Measurements from ENCODE around the gene COASY. TPM values are rescaled to one million over a fixed set of nuclear protein-coding genes. Genes with fewer than 3 reads are reported as not detected.
A peak's percentile ranks its signal among the peaks of the same experiment; 100 is the strongest.

The COASY gene
- total RNA-seq, 4 donors from 2014 or later: 46.4 to 91.7 (median 57.6) TPM

- in situ Hi-C loops (cut with MboI; ENCODE audit: low pct_ligation_motif_present in 1 of 4, low pct_unique_long_range_greater_than_20kb in 1 of 4, low sequenced_read_pairs in 3 of 4): loop anchor here (10.0 to 25.0 kb wide), 5 partner anchors 88 to 211 kb away; partner anchors contain the start of gene CAVIN1 (in 1 of the 4)
- no peak overlapping the region for H3K4me3 ChIP-seq
- intact Hi-C loops (cut with DNase I; ENCODE audit: low total_unique reads): loop anchor here (10.0 kb wide), 1 partner anchor 98 kb away; the partner anchor contains the start of gene CAVIN1
- TF ChIP-seq EP300 (IDR thresholded peaks at IDR 0.05; ENCODE audit: low read depth): no peak
- no peak for TF ChIP-seq POLR2AphosphoS5 (IDR thresholded peaks at IDR 0.05)
- no peak for TF ChIP-seq CTCF (IDR thresholded peaks at IDR 0.05)
- TF ChIP-seq POLR2A (IDR thresholded peaks at IDR 0.05): no peak
- no peaks in the 10 kb centered on the region for H3K27me3 ChIP-seq
- H3K9me3 ChIP-seq: no peaks in the 10 kb centered on the region
- 92% methylated on average over 8 of the region's 8 CpGs; no CpG with 5 or more reads in 1 of the 2 donors for WGBS, 2 donors (ENCODE audit: low coverage in 1 of 2)
- no peaks in the 10 kb centered on the region for H3K36me3 ChIP-seq
- H3K4me1 ChIP-seq: peaks cover 58 to 69% (median 63%) of the 10 kb centered on the region in 4 donors
- H3K27ac ChIP-seq: peak overlapping the region; percentile 89 to 98 (median 92)
- no peak for DNase-seq
These were observed 39.1 kb upstream of the COASY start for GRCh38 chr17:42522798-42523278.

GRCh38 chr17:42525221-42525620 is 36.7 kb upstream of the COASY start:
- Histone ChIP-seq H3K36me3 (no peaks in the 10 kb centered on the region), H3K4me1 (peaks cover 37 to 57% (median 39%) of the 10 kb centered on the region in 4 donors), H3K27me3 (no peaks in the 10 kb centered on the region), H3K27ac (peak overlapping the region in 3 of 4 donors; percentile 60 to 72 (median 68)), H3K4me3 (no peak overlapping the region), H3K9me3 (no peaks in the 10 kb centered on the region)
- intact Hi-C loops (cut with DNase I; ENCODE audit: low total_unique reads): loop anchor here (5.0 to 10.0 kb wide), 2 partner anchors 100 to 203 kb away; partner anchors contain the start of gene CAVIN1
- 83 to 85% methylated on average over 2 of the region's 2 CpGs for WGBS, 2 donors (ENCODE audit: low coverage in 1 of 2)
- in situ Hi-C loops (cut with MboI; ENCODE audit: low pct_ligation_motif_present in 1 of 4, low pct_unique_long_range_greater_than_20kb in 1 of 4, low sequenced_read_pairs in 3 of 4): loop anchor here in 2 of 4 donors (5.0 to 10.0 kb wide), 3 partner anchors 90 to 203 kb away; no protein-coding TSS in a partner anchor
- TF ChIP-seq CTCF (IDR thresholded peaks at IDR 0.05): no peak
- no peak for TF ChIP-seq POLR2A (IDR thresholded peaks at IDR 0.05)
- no peak for TF ChIP-seq EP300 (IDR thresholded peaks at IDR 0.05; ENCODE audit: low read depth)
- no peak for TF ChIP-seq POLR2AphosphoS5 (IDR thresholded peaks at IDR 0.05)
- DNase-seq: no peak

- in situ Hi-C loops (cut with MboI; ENCODE audit: low pct_ligation_motif_present in 1 of 4, low pct_unique_long_range_greater_than_20kb in 1 of 4, low sequenced_read_pairs in 3 of 4): loop anchor here in 2 of 4 donors (5.0 to 10.0 kb wide), 3 partner anchors 91 to 204 kb away; no protein-coding TSS in a partner anchor
- H3K36me3 ChIP-seq: no peaks in the 10 kb centered on the region
- no peaks in the 10 kb centered on the region for H3K9me3 ChIP-seq
- peak; percentile 49 for DNase-seq
- peak in 1 of 3 donors; percentile 7 for TF ChIP-seq POLR2AphosphoS5 (IDR thresholded peaks at IDR 0.05)
- TF ChIP-seq CTCF (IDR thresholded peaks at IDR 0.05): no peak
- TF ChIP-seq POLR2A (IDR thresholded peaks at IDR 0.05): no peak
- TF ChIP-seq EP300 (IDR thresholded peaks at IDR 0.05; ENCODE audit: low read depth): no peak
- H3K4me3 ChIP-seq: no peak overlapping the region
- intact Hi-C loops (cut with DNase I; ENCODE audit: low total_unique reads): loop anchor here (5.0 to 10.0 kb wide), 2 partner anchors 101 to 204 kb away; partner anchors contain the start of gene CAVIN1
- 20 to 52% methylated on average over 1 to 6 of the region's 6 CpGs for WGBS, 2 donors (ENCODE audit: low coverage in 1 of 2)
- H3K4me1 ChIP-seq: peaks cover 29 to 57% (median 38%) of the 10 kb centered on the region in 4 donors
- no peaks in the 10 kb centered on the region for H3K27me3 ChIP-seq
- peak overlapping the region; percentile 60 to 72 (median 70) for H3K27ac ChIP-seq
These were observed 35.9 kb upstream of the COASY start for GRCh38 chr17:42526031-42526444.

GRCh38 chr17:42527932-42528331 is 34.0 kb upstream of the COASY start:
- in situ Hi-C loops (cut with MboI; ENCODE audit: low pct_ligation_motif_present in 1 of 4, low pct_unique_long_range_greater_than_20kb in 1 of 4, low sequenced_read_pairs in 3 of 4): loop anchor here in 2 of 4 donors (5.0 to 10.0 kb wide), 3 partner anchors 93 to 206 kb away; no protein-coding TSS in a partner anchor
- intact Hi-C loops (cut with DNase I; ENCODE audit: low total_unique reads): loop anchor here (5.0 to 10.0 kb wide), 2 partner anchors 103 to 206 kb away; partner anchors contain the start of gene CAVIN1

More at GRCh38 chr17:42527932-42528331, 34.0 kb upstream of the COASY start:
- TF ChIP-seq POLR2A (IDR thresholded peaks at IDR 0.05) (no peak), CTCF (IDR thresholded peaks at IDR 0.05) (no peak), POLR2AphosphoS5 (IDR thresholded peaks at IDR 0.05) (no peak), EP300 (IDR thresholded peaks at IDR 0.05; ENCODE audit: low read depth) (no peak)
- no peak overlapping the region for H3K27ac ChIP-seq
- no peaks in the 10 kb centered on the region for H3K36me3 ChIP-seq
- H3K9me3 ChIP-seq: no peaks in the 10 kb centered on the region
- no peaks in the 10 kb centered on the region for H3K27me3 ChIP-seq
- WGBS, 2 donors (ENCODE audit: low coverage in 1 of 2): 93% methylated on average over 6 of the region's 6 CpGs; no CpG with 5 or more reads in 1 of the 2 donors
- H3K4me3 ChIP-seq: no peak overlapping the region
- peaks cover 15 to 49% (median 30%) of the 10 kb centered on the region in 4 donors for H3K4me1 ChIP-seq
- no peak for DNase-seq

Data from transverse colon (tissue), 4 donors.